SIG-M5 treated with dmso at 0.1 percent for 504 hours (cell line): ENCODE results near the gene ERV3-1.
"Not testable (repeated sequence)": the region's sequence is repeated elsewhere in the genome, so short reads cannot be mapped to it uniquely, and the experiment has no call there.

Experiments
- DNase-seq: peaks from one replicate; lab custom pipeline; 2025; ENCODE audit not compliant: unreplicated experiment; lab: John Stamatoyannopoulos, UW

Gene ERV3-1, protein sequence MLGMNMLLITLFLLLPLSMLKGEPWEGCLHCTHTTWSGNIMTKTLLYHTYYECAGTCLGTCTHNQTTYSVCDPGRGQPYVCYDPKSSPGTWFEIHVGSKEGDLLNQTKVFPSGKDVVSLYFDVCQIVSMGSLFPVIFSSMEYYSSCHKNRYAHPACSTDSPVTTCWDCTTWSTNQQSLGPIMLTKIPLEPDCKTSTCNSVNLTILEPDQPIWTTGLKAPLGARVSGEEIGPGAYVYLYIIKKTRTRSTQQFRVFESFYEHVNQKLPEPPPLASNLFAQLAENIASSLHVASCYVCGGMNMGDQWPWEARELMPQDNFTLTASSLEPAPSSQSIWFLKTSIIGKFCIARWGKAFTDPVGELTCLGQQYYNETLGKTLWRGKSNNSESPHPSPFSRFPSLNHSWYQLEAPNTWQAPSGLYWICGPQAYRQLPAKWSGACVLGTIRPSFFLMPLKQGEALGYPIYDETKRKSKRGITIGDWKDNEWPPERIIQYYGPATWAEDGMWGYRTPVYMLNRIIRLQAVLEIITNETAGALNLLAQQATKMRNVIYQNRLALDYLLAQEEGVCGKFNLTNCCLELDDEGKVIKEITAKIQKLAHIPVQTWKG

DNA sequence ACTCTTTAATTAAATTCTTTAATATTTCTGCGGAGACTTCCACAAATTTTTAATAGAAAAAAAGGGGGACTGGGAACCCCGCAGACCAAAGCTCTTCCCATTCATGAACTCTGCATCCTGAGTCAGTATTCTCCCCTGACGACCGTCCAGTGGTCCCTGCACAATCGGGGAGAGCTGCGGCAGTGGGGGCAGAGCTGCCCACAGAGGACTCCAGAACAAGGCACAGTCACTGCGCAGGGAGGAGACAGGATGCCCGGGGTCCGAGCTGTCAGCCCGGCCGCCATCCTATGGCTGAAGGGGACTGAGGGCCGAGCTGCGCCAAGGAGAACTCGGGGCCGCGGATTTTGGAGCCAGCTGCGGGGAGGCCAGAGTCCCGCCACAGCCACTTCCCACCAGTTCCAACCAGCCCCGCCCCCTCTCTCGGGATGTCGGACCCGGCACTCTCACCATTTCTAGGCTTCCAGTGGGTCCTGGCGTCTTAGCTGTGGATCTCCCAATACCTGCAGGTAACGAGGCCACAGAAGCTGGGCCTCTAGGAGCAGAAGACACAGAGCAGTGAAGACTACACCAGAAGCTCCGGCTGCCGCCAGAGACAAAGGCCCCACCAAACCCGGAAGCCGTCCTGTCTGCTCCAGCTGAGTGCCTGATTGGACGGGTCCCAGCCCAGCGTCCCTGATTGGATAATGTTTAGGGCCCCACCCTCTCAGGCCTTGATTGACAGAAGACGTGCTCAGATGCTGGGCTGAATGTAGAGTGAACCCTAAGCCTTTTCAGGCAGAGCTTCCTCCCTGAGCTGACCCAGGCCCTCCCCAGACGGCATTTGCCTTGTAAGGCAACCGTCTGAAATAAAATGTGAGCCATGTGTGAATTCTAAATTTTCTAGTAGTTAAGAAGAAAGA, at the start of gene ERV3-1:
TSS of gene ERV3-1 (minus strand) at position 594 of the 899 bp plus-strand sequence. CDS start 13,661 bp downstream, outside the sequence.
- peak; percentile 96 for DNase-seq

DNA sequence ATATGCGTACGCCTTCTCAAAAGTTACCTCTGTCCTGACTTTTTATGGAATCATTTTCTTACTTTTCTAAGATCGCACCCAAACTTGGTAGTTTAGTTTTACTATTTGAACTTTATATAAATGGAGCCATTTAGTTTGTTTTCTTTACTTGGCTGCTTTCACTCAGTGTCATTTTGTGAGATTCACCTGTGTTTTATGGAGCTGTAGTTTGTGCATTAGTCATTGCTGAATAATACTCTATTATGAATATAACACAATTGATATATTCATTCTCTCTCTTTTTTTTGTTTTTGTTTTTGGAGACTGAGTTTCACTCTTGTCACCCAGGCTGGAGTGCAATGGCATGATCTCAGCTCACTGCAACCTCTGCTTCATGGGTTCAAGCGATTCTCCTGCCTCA, 49.3 kb upstream of the ERV3-1 start:
- DNase-seq: not testable (repeated sequence)

- not testable (repeated sequence) for DNase-seq
These were observed 48.0 kb upstream of the ERV3-1 start for GRCh38 chr7:65054466-65054994.

- not testable (repeated sequence) for DNase-seq
These were observed 45.2 kb upstream of the ERV3-1 start for GRCh38 chr7:65051654-65052053.

GRCh38 chr7:65051139-65051538, 44.7 kb upstream of the ERV3-1 start:
- DNase-seq: not testable (repeated sequence)

DNA sequence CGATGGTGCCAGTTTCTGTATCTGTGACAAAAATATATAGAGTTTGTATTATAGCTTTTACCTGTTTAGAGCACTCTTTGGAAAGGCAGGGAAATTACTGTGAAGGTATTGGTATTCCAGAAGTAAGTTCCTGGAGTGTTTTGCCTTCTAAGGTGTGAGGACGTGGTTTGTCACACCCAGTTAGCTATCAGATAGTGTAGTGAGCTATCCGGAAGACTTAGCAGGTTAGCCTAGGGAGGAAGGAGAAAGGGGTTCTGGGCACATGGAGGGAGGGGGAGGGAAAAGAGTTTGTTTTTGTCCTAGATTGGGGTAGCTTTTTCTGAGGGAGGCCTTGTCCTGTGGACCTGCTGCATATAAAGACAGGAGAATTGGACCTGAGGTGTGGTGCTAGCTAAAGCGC, 39.8 kb upstream of the ERV3-1 start:
- DNase-seq: not testable (repeated sequence)

DNA sequence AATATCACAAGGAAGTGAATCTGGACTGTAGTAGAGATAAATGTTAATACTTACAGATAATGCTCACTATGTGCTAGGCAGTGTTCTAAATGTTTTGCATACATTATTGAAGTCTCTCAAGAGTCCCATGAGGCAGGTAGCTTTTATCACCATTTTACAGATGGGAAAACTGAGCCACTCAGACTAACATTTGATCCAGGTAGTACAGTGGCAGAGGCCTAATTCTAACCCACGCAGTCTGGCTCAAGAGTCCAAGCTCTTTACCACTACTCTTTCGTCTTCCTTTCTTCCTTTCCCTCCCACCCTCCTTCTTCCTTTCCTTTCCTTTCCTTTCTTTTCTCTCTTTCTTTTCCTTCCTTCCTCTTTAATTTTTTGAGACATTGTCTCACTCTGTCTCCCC, 39.1 kb upstream of the ERV3-1 start:
- DNase-seq: not testable (repeated sequence)

GRCh38 chr7:65038767-65039166, 32.3 kb upstream of the ERV3-1 start:
- peak; percentile 21 for DNase-seq

- peak; percentile 84 for DNase-seq
These were observed 31.5 kb upstream of the ERV3-1 start for GRCh38 chr7:65037740-65038688.

DNA sequence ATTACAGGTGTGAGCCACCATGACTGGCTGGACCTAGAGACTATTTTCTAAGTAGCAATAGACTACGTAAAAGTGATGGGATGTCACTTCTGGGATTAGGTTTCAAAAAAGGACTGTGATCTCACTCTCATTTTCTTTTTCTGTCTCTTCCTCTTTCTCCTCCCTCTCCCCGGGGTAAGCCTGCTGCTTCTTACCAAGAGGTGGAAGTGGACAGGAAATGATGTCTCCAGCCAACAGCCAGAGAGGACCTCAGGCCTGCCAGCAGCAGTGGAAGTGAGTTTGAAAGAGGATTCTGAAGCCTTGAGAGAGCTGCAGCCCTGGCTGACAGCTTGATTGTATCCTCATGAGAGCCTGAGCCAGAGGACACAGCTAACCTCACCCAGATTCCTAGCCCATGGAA, 30.0 kb upstream of the ERV3-1 start:
- DNase-seq: peak; percentile 77

DNA sequence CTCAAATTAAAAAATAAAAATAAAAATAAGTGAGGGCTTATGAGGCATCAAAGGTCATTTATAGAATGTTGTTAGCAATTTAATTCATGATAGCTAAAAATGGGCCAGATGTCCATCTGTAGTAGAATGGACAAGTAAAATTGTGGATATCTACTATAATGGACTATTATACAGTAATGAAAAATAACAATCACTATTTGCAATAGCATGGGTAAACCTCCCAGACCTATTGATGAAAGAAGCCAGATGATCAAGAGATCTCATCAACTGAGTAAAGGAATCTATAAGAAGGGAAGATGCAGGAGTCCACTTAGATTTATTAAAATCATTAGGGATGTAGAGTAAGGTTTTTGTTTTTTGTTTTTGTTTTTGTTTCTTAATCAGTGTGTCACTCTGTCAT, 29.0 kb upstream of the ERV3-1 start:
- DNase-seq: not testable (repeated sequence)

- not testable (repeated sequence) for DNase-seq
These were observed 27.8 kb upstream of the ERV3-1 start for GRCh38 chr7:65034120-65034782.

- DNase-seq: not testable (repeated sequence)
These were observed 26.9 kb upstream of the ERV3-1 start for GRCh38 chr7:65033391-65033790.

GRCh38 chr7:65025023-65025422, 18.5 kb upstream of the ERV3-1 start:
- not testable (repeated sequence) for DNase-seq

DNA sequence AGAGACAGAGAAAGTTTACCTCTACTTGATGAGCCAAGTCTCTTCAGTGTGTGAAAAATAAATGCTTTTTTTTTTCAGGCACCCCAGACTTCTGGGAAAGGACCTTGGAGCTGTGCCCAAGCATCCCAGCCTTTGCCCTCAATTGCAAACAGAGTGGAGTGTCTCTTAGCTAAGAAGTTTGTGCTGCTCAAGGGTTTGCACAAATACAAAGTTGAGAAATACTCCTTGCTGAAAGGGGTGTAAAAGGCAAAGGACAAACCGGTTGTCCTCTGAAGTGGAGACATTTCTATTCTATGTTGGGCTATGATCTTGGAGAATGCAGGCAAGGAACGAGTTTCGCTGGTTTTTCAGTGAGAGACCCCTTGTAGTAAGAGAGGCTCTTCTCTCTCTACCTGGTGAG, 14.5 kb upstream of the ERV3-1 start:
- not testable (repeated sequence) for DNase-seq

- DNase-seq: not testable (repeated sequence)
These were observed 3.4 kb upstream of the ERV3-1 start for GRCh38 chr7:65009881-65010280.

DNA sequence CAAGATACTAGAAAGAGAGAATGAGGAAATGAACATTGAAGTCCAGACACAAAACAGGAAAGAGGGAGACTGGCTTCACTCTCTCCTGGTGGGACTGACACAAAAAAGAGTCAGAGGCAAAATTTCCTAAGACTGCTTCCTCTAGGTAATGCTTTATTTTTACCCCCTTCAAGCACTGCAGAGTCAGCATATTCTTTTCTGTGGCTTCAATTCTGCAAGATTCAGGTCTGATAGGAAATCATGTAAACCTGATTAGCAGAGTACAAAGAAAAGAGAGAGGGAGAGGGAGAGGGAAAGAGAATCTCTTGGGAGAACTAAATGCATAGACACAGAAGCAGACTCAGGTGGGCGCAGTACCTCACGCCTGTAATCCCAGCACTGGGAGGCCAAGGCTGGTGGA, 2.9 kb upstream of the ERV3-1 start:
- DNase-seq: not testable (repeated sequence)

DNA sequence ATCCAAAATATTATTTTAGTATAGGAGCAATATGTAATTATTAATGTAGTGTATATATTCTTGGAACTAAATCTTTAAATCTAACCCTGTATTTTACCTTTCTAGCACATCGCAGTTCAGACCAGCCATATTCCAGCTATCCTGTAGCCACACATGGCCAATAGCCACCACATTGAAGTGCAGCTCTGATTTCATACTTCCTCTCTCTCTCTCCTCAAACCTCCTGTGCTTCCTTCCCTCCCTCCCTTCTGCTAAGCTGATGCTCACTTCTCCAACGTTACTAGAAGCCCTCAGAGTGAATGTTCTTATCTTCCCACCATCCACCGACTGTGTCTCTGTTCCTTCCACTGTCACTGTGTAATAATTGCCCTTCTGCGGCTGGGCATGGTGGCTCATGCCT, 549 bp upstream of the ERV3-1 start:
- not testable (repeated sequence) for DNase-seq

DNA sequence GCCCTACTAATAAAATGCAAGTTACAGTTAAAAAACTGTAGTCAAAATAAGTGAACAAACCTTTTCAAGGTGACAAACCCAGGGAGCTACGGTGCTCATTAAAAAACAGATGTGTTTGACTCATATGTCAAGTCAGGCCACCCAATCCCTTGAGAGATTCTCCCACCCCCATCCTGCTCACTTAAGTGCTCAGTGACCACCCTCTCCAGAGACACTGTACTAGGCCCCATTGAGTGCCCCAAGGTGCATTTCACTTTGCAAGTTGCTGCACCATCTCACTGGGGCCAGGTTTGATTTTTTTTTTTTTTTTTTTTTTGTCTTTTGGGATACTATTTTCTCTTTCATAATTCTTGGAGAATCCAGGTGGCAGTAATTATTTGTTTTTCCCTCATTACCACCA, 1.9 kb downstream of the ERV3-1 start:
- no peak for DNase-seq
